GM12873 (cell line): ENCODE results near the gene SLC35F4.

Source experiments
- TF ChIP-seq, protein P1 (sequence below): IDR thresholded peaks from 2 replicates; pipeline ENCODE4 v1.5.1; 2012; ENCODE audit warnings: low read depth, mild to moderate bottlenecking, moderate library complexity, low read length, control low read depth; ENCODE audit not compliant: insufficient read depth; ENCODE audit errors: missing control alignments

SLC35F4 gene

DNA sequence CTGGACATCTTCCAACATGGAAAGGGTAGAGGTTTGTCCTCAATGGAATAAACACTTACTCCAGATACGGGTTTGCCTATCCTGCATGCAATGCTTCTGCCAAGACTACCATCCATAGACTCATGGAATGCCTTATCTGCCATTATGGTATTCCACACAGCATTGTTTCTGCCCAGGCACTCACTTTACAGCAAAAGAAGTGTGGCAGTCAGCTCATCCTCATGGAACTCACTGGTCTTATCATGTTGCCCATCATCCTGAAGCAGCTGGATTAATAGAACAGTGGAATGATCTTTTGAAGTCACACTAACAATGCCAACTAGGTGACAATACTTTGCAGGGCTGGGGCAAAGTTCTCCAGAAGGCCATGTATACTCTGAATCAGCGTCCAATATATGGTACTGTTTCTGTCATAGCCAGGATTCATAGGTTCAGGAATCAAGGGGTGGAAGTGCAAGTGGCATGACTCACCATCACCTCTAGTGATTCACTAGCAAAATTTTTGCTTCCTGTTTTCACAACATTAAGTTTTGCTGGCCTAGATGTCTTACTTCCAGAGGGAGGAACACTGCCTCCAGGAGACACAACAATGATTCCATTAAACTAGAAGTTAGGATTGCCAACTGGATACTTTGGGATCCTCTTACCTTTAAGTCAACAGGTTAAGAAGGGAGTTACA, 140.4 kb downstream of the SLC35F4 start:
- TF ChIP-seq, protein P1, sequence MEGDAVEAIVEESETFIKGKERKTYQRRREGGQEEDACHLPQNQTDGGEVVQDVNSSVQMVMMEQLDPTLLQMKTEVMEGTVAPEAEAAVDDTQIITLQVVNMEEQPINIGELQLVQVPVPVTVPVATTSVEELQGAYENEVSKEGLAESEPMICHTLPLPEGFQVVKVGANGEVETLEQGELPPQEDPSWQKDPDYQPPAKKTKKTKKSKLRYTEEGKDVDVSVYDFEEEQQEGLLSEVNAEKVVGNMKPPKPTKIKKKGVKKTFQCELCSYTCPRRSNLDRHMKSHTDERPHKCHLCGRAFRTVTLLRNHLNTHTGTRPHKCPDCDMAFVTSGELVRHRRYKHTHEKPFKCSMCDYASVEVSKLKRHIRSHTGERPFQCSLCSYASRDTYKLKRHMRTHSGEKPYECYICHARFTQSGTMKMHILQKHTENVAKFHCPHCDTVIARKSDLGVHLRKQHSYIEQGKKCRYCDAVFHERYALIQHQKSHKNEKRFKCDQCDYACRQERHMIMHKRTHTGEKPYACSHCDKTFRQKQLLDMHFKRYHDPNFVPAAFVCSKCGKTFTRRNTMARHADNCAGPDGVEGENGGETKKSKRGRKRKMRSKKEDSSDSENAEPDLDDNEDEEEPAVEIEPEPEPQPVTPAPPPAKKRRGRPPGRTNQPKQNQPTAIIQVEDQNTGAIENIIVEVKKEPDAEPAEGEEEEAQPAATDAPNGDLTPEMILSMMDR: no peak

DNA sequence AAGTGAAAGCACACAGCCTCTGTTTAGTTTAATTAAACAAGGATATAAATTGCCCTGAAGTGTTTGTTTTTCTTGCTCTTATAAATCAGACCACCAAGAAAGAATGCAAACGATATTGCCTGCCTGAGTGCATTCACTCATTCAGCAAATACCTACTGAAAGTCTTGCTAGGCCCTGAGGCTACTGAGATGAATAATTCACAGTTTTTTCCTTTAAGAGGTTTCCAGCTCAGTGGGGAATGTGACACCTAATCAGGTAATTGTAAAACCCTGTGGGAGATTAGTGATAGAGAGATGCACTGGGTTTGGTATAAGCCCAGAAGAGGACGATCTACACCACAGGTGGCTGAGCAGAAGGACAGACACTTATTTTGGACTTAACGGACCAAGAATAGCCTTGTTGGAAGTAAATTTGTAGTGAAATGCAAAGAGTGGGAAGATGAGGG, 151.4 kb downstream of the SLC35F4 start:
- TF ChIP-seq, protein P1: no peak

DNA sequence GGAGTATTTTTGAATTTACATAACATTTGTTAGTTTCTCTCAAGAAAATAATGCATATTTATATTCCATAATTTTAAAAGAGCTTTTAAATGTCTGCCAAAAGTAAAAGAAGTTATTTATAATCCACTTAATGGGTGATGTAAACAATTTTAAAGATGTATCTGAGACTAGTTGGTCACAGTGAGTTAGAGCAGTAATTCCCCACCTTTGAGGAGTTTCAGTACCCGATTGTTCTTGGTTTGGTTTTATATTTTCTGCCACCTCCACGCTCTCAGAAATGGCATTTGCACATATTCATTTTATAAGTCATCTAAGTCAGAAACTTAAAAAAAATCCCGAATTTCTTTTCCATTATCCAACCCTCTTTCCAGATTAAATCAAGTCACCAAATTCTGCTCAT, 153.2 kb downstream of the SLC35F4 start:
- TF ChIP-seq, protein P1: no peak

DNA sequence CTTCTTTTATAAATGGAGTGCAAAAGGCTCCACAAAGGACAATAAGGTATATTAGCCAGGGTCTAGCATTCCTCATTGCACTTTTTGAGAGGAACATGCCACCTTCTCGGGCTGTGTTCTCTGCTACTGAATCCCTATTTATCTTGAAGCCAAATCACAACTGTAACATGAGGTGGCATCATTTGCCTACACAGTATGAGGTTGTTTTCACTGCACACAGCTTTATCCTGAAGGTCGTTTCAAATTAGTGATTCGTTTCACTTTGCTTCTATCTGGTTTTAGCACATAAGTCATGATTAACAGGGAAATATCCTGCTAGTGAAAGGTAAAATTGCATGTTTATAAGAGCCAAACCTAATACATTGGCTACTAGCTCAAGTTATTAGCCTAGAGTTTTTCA, 153.8 kb downstream of the SLC35F4 start:
- TF ChIP-seq, protein P1: no peak

DNA sequence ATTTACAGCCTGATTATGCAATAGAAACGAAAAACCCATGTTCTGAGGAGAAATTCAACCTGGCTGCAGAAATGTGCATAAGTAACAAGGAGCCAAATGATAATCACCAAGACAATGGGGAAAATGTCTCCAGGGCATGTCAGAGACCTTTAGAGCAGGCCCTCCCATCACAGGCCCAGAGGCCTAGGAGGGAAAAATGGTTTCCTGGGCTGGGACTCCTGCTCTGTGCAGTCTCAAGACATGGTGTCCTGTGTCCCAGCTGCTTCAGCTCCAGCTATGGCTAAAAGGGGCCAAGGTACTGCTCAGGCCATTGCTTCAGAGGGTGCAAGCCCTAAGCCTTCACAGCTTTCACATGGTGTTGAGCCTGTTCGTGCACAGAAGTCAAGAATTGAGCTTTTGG, 156.0 kb downstream of the SLC35F4 start:
- TF ChIP-seq, protein P1: no peak

DNA sequence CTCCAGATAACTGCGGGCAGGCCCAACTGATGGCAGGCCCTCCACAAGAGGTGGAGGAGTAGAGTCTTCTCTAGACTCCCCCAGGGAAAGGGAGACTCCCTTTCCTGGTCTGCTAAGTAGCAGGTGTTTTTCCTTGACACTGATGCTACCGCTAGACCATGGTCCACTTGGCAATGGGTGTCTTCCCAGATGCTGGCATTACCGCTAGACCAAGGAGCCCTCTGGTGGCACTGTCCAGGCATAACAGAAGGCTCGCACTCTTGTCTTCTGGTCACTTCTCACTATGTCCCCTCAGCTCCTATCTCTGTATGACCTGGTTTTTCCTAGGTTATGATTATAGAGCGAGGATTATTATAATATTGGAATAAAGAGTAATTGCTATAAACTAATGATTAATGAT, 156.8 kb downstream of the SLC35F4 start:
- TF ChIP-seq, protein P1: peak; percentile 10

DNA sequence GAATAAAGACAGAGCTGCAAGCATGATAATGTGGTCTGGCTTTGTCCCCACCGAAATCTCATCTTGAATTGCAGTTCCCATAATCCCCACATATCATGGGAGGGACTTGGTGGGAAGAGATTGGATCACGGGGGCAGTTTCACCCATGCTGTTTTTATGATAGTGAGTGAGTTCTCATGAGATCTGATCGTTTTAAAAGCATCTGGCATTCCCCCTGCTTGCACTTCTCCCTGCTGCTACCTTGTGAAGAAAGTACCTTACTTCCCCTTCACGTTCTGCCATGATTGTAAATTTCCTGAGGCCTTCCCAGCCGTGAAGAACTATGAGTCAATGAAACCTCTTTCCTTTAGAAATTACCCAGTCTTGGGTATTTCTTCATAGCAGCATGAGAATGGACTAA, 158.7 kb downstream of the SLC35F4 start:
- TF ChIP-seq, protein P1: no peak
